Measurements from ENCODE around the gene KLK12. TPM values are rescaled to one million over a fixed set of nuclear protein-coding genes. Genes with fewer than 3 reads are reported as not detected.

KLK12 gene
- total RNA-seq, 2 donors from 2014 or later, result not detected

- Histone ChIP-seq H3K4me1 (no peaks in the 10 kb centered on the region), H3K9me3 (no peaks in the 10 kb centered on the region), H3K4me3 (no peak overlapping the region), H3K27ac (no peak overlapping the region), H3K27me3 (no peaks in the 10 kb centered on the region), H3K36me3 (replicated peaks in 1 of 2; ENCODE audit: insufficient read depth in 1 of 2, low read depth in 2 of 2) (no peaks in the 10 kb centered on the region)
- intact Hi-C loops (cut with DNase I), result no loop called here
- DNase-seq (no peak), ATAC-seq (no peak)
- TF ChIP-seq POLR2A (IDR thresholded peaks at IDR 0.05) (no peak), CTCF (IDR thresholded peaks at IDR 0.05) (no peak)
- 14 to 18% methylated on average over 16 of the region's 16 CpGs for WGBS, 2 donors
These were observed 33.8 kb downstream of the KLK12 start for GRCh38 chr19:51000981-51001380.

GRCh38 chr19:51000426-51000825 lies 34.4 kb downstream of the KLK12 start:
- TF ChIP-seq CTCF (IDR thresholded peaks at IDR 0.05) (no peak), POLR2A (IDR thresholded peaks at IDR 0.05) (no peak)
- Histone ChIP-seq H3K4me1 (no peaks in the 10 kb centered on the region), H3K9me3 (no peaks in the 10 kb centered on the region), H3K27ac (no peak overlapping the region), H3K36me3 (replicated peaks in 1 of 2; ENCODE audit: insufficient read depth in 1 of 2, low read depth in 2 of 2) (no peaks in the 10 kb centered on the region), H3K4me3 (no peak overlapping the region), H3K27me3 (no peaks in the 10 kb centered on the region)
- WGBS, 2 donors, result 70 to 72% methylated on average over 8 to 10 of the region's 10 CpGs
- intact Hi-C loops (cut with DNase I), result no loop called here
- DNase-seq (no peak), ATAC-seq (no peak)

- no peaks in the 10 kb centered on the region for H3K9me3 ChIP-seq
- no peaks in the 10 kb centered on the region for H3K36me3 ChIP-seq (replicated peaks in 1 of 2; ENCODE audit: insufficient read depth in 1 of 2, low read depth in 2 of 2)
- 27 to 35% methylated on average over 4 of the region's 4 CpGs for WGBS, 2 donors
- no peaks in the 10 kb centered on the region for H3K4me1 ChIP-seq
- intact Hi-C loops (cut with DNase I), result no loop called here
- H3K27ac ChIP-seq, result no peak overlapping the region
- no peak overlapping the region for H3K4me3 ChIP-seq
- TF ChIP-seq POLR2A (IDR thresholded peaks at IDR 0.05) (no peak), CTCF (IDR thresholded peaks at IDR 0.05) (no peak)
- DNase-seq (no peak), ATAC-seq (no peak)
- no peaks in the 10 kb centered on the region for H3K27me3 ChIP-seq
These were observed 36.1 kb downstream of the KLK12 start for GRCh38 chr19:50998686-50999085.

- Histone ChIP-seq H3K9me3 (no peaks in the 10 kb centered on the region), H3K4me1 (no peaks in the 10 kb centered on the region), H3K36me3 (replicated peaks in 1 of 2; ENCODE audit: insufficient read depth in 1 of 2, low read depth in 2 of 2) (no peaks in the 10 kb centered on the region), H3K27me3 (no peaks in the 10 kb centered on the region), H3K4me3 (no peak overlapping the region), H3K27ac (no peak overlapping the region)
- no peak for ATAC-seq
- WGBS, 2 donors, result 43 to 49% methylated on average over 5 of the region's 5 CpGs
- TF ChIP-seq CTCF (IDR thresholded peaks at IDR 0.05) (no peak), POLR2A (IDR thresholded peaks at IDR 0.05) (no peak)
- no peak for DNase-seq
- intact Hi-C loops (cut with DNase I), result no loop called here
These were observed 36.7 kb downstream of the KLK12 start for GRCh38 chr19:50998061-50998460.

- TF ChIP-seq POLR2A (IDR thresholded peaks at IDR 0.05), result no peak
- no peak for TF ChIP-seq CTCF (IDR thresholded peaks at IDR 0.05)
- Histone ChIP-seq H3K4me1 (no peaks in the 10 kb centered on the region), H3K27ac (no peak overlapping the region), H3K36me3 (replicated peaks in 1 of 2; ENCODE audit: insufficient read depth in 1 of 2, low read depth in 2 of 2) (no peaks in the 10 kb centered on the region), H3K27me3 (no peaks in the 10 kb centered on the region), H3K9me3 (no peaks in the 10 kb centered on the region), H3K4me3 (no peak overlapping the region)
- intact Hi-C loops (cut with DNase I), result no loop called here
- DNase-seq, result no peak
- ATAC-seq, result no peak
- 64 to 83% methylated on average over 2 of the region's 2 CpGs for WGBS, 2 donors
These were observed 40.7 kb downstream of the KLK12 start for GRCh38 chr19:50994129-50994528.

All from body of pancreas (tissue), 4 donors.